A549 (cell line): ENCODE results near the gene HES4. TPM values are rescaled to one million over a fixed set of nuclear protein-coding genes. Genes with fewer than 3 reads are reported as not detected.

ENCODE experiments used
- ATAC-seq, 2 experiments: fragments of 200-7000 bp in 1 of 2; fragments of >200 bp in 1 of 2; cut with Nextera tagmentation in 1 of 2; cut with Tn5 transposase in 1 of 2; 3 replicates each; pipeline versions ENCODE4 v1.8.0 to v1.9.1; 2018 to 2020; ENCODE audit warnings: mild to moderate bottlenecking in 1 of 2, moderate library complexity in 1 of 2
- CTCF ChIA-PET: fragments of 300-600 bp; sonication (Branson Sonifier 250); formaldehyde crosslinking; extraction: SDS; loops from one replicate; lab custom pipeline; 2021; ENCODE audit warnings: antibody characterized with exemption, inconsistent platforms; lab: Yijun Ruan, JAX
- POLR2A ChIA-PET: fragments of 350-600 bp; formaldehyde crosslinking; extraction: SDS; loops from one replicate; lab custom pipeline; 2021; ENCODE audit warnings: antibody characterized with exemption, inconsistent platforms; lab: Yijun Ruan, JAX
- DNase-seq, 2 experiments: peaks; one replicate each; pipeline versions ENCODE4 v3.0.0 to v3.0.0-alpha.2; 2011 to 2016; ENCODE audit warnings: low read depth in 1 of 2, low spot score in 1 of 2
- FAIRE-seq: peaks from 2 replicates; lab custom pipeline; 2011; peaks lifted over from hg19 to GRCh38; lab: Jason Lieb, UNC
- H3K27ac ChIP-seq, 2 experiments: fragments of >200 bp; sonication (Bioruptor Twin); formaldehyde crosslinking; 3 replicates each; pipeline ENCODE4 v1.5.1; 2016 to 2017
- H3K4me1 ChIP-seq: fragments of >200 bp; sonication (Bioruptor Twin); formaldehyde crosslinking; 3 replicates; pipeline ENCODE4 v1.6.1; 2016
- H3K4me2 ChIP-seq: fragments of >200 bp; sonication (Bioruptor Twin); formaldehyde crosslinking; 3 replicates; pipeline ENCODE4 v1.6.1; 2016
- H3K4me3 ChIP-seq: fragments of >200 bp; sonication (Bioruptor Twin); formaldehyde crosslinking; 3 replicates; pipeline ENCODE4 v1.5.1; 2016
- H3K9me3 ChIP-seq: fragments of >200 bp; sonication (Bioruptor Twin); formaldehyde crosslinking; 3 replicates; pipeline ENCODE4 v1.6.1; 2016
- CBX8 ChIP-seq: fragments of 200-600 bp; sonication (generic); IDR thresholded peaks from 2 replicates; pipeline ENCODE4 v1.6.1; 2016
- CHD2 ChIP-seq: fragments of 150-350 bp; IDR thresholded peaks from 2 replicates; pipeline ENCODE4 v1.6.1; 2014; ENCODE audit warnings: low read length; ENCODE audit not compliant: partially characterized antibody
- CHD4 ChIP-seq: fragments of 200-600 bp; sonication (generic); IDR thresholded peaks from 2 replicates; pipeline ENCODE4 v1.6.1; 2016; ENCODE audit warnings: antibody characterized with exemption, mild to moderate bottlenecking, borderline replicate concordance
- EHF ChIP-seq: fragments of 250-450 bp; sonication (Bioruptor Pico); IDR thresholded peaks from 2 replicates; pipeline ENCODE4 v1.5.0; 2020; ENCODE audit warnings: mild to moderate bottlenecking
- EP300 ChIP-seq, 2 experiments: fragments of >200 bp; sonication (Bioruptor Twin); formaldehyde crosslinking; IDR thresholded peaks; 2 replicates in 1 of 2; 3 replicates in 1 of 2; pipeline ENCODE4 v1.6.1; 2016 to 2017
- NFE2L2 ChIP-seq: fragments of 150-350 bp; conservative IDR thresholded peaks from 2 replicates; pipeline ENCODE4 v1.6.1; 2014; ENCODE audit warnings: low read length
- NPAS2 ChIP-seq: fragments of 250-450 bp; sonication (Bioruptor Pico); IDR thresholded peaks from 2 replicates; pipeline ENCODE4 v1.8.0; 2022; ENCODE audit warnings: mild to moderate bottlenecking, moderate library complexity, borderline replicate concordance
- NR3C1 ChIP-seq: fragments of >200 bp; sonication (Bioruptor Twin); formaldehyde crosslinking; IDR thresholded peaks from 3 replicates; pipeline ENCODE4 v1.6.1; 2017
- PHF8 ChIP-seq: fragments of 200-600 bp; sonication (generic); IDR thresholded peaks from 2 replicates; pipeline ENCODE4 v1.6.1; 2016; ENCODE audit warnings: low read depth, mild to moderate bottlenecking, antibody characterized with exemption, moderate library complexity, borderline replicate concordance
- POLR2A ChIP-seq: IDR thresholded peaks from 2 replicates; pipeline ENCODE4 v1.6.1; 2012; ENCODE audit warnings: mild to moderate bottlenecking, low read length
- POLR2AphosphoS2 ChIP-seq: conservative IDR thresholded peaks from 2 replicates; pipeline ENCODE4 v1.6.1; 2012; ENCODE audit warnings: low read length, improper control_type of control experiment, inconsistent platforms
- RAD21 ChIP-seq, 2 experiments: fragments of >200 bp in 1 of 2; sonication (Bioruptor Twin) in 1 of 2; formaldehyde crosslinking in 1 of 2; IDR thresholded peaks in 1 of 2; conservative IDR thresholded peaks in 1 of 2; 2 replicates in 1 of 2; 3 replicates in 1 of 2; pipeline ENCODE4 v1.6.1; 2012 to 2018; ENCODE audit warnings: inconsistent platforms in 1 of 2
- RARB ChIP-seq: fragments of 250-450 bp; sonication (Bioruptor Pico); IDR thresholded peaks from 2 replicates; pipeline ENCODE4 v1.8.0; 2021; ENCODE audit warnings: mild to moderate bottlenecking, moderate library complexity
- RFX5 ChIP-seq: fragments of 450-650 bp; IDR thresholded peaks from 2 replicates; pipeline ENCODE4 v1.7.1; 2014; ENCODE audit warnings: antibody characterized with exemption, mild to moderate bottlenecking, moderate library complexity
- RNF2 ChIP-seq: fragments of 200-600 bp; sonication (generic); IDR thresholded peaks from 2 replicates; pipeline ENCODE4 v1.6.1; 2016; ENCODE audit warnings: low read depth, mild to moderate bottlenecking, antibody characterized with exemption, moderate library complexity, borderline replicate concordance
- SMC3 ChIP-seq: fragments of >200 bp; sonication (Bioruptor Twin); formaldehyde crosslinking; IDR thresholded peaks from 3 replicates; pipeline ENCODE4 v1.6.1; 2018; ENCODE audit warnings: inconsistent platforms
- TP53 ChIP-seq: fragments of 250-450 bp; sonication (Bioruptor Pico); IDR thresholded peaks from 2 replicates; pipeline ENCODE4 v1.5.0; 2021; ENCODE audit warnings: mild to moderate bottlenecking, moderate library complexity
- ZC3H11A ChIP-seq: fragments of 450-650 bp; IDR thresholded peaks from 2 replicates; pipeline ENCODE4 v1.6.1; 2014; ENCODE audit warnings: antibody characterized with exemption, mild to moderate bottlenecking
- ZSCAN20 ChIP-seq: fragments of 250-450 bp; sonication (Bioruptor Pico); IDR thresholded peaks from 2 replicates; pipeline ENCODE4 v1.8.0; 2022; ENCODE audit warnings: mild to moderate bottlenecking, moderate library complexity
- WGBS: methylation state at CpG from one replicate; pipeline ENCODE4 v1.1.6; 2017; ENCODE audit errors: missing lambda C conversion rate; 5-methylcytosine and 5-hydroxymethylcytosine counted together
- polyA plus RNA-seq, 4 experiments: library from polyadenylated mRNA; depleted of rRNA in 3 of 4; stranded (reverse); fragments of >200 nt; fragmentation: RNase III in 1 of 4; extraction: RNeasy Plus Mini Kit Qiagen cat#74134 plus additional on column Dnase treatment in 1 of 4; gene quantifications; 2 replicates in 3 of 4; 3 replicates in 1 of 4; pipeline ENCODE4 v1.2.3, GENCODE V29; 2011 to 2017
- TF ChIP-seq, protein P1 (sequence below): fragments of >200 bp; sonication (Bioruptor Twin); formaldehyde crosslinking; IDR thresholded peaks from 3 replicates; pipeline ENCODE4 v1.5.1; 2016
- TF ChIP-seq, protein P2 (sequence below): fragments of 250-450 bp; sonication (Bioruptor Pico); IDR thresholded peaks from 2 replicates; pipeline ENCODE4 v1.5.0; 2021; ENCODE audit warnings: mild to moderate bottlenecking, moderate library complexity, borderline replicate concordance
- TF ChIP-seq, protein P3 (sequence below): IDR thresholded peaks from 2 replicates; pipeline ENCODE4 v1.6.1; 2012; ENCODE audit warnings: low read depth, borderline replicate concordance

The HES4 gene
- polyA plus RNA-seq, 2 of the 4 experiments (the other 2 are of a cell fraction): 5.9 to 8.4 TPM

DNA sequence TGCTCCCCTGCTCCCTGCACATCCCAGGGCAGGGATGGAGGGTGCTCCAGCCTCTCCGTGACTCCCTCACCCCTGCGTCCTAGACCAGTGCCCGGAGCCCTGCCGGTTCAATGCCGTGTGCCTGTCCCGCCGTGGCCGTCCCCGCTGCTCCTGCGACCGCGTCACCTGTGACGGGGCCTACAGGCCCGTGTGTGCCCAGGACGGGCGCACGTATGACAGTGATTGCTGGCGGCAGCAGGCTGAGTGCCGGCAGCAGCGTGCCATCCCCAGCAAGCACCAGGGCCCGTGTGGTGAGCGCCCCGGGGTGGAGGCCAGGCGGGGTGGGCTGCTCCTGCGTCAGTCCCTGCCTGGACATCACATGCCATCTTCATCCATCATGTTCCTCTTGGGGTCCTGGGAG lies 42.0 kb upstream of the HES4 start:
- no peak for ATAC-seq
- 98% methylated on average over 12 of the region's 25 CpGs for WGBS
- POLR2A ChIA-PET: no interaction called here
- Histone ChIP-seq H3K4me3 (no peak overlapping the region), H3K27ac (no peak overlapping the region), H3K9me3 (no peaks in the 10 kb centered on the region), H3K4me1 (peaks cover 9% of the 10 kb centered on the region), H3K4me2 (no peak overlapping the region)
- CTCF ChIA-PET: interaction anchor here (1.4 to 4.7 kb wide), 4 partner anchors 21 to 40 kb away, joined by 3 to 32 read pairs (median 16); partner anchors contain the start of gene ISG15
- no peak for TF ChIP-seq RNF2
- TF ChIP-seq RAD21 (conservative IDR thresholded peaks at IDR 0.05 in 1 of 2, IDR thresholded peaks at IDR 0.05 in 1 of 2): no peak
- no peak for TF ChIP-seq EP300 (IDR thresholded peaks at IDR 0.05)
- TF ChIP-seq POLR2A: no peak
- no peak for TF ChIP-seq ZSCAN20 (CRISPR knock-in tag)
- no peak for TF ChIP-seq NR3C1
- TF ChIP-seq, protein P1, sequence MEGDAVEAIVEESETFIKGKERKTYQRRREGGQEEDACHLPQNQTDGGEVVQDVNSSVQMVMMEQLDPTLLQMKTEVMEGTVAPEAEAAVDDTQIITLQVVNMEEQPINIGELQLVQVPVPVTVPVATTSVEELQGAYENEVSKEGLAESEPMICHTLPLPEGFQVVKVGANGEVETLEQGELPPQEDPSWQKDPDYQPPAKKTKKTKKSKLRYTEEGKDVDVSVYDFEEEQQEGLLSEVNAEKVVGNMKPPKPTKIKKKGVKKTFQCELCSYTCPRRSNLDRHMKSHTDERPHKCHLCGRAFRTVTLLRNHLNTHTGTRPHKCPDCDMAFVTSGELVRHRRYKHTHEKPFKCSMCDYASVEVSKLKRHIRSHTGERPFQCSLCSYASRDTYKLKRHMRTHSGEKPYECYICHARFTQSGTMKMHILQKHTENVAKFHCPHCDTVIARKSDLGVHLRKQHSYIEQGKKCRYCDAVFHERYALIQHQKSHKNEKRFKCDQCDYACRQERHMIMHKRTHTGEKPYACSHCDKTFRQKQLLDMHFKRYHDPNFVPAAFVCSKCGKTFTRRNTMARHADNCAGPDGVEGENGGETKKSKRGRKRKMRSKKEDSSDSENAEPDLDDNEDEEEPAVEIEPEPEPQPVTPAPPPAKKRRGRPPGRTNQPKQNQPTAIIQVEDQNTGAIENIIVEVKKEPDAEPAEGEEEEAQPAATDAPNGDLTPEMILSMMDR: no peak
- TF ChIP-seq SMC3: no peak
- no peak for TF ChIP-seq CBX8
- no peak for TF ChIP-seq RFX5
- DNase-seq: no peak
- no peak for FAIRE-seq

DNA sequence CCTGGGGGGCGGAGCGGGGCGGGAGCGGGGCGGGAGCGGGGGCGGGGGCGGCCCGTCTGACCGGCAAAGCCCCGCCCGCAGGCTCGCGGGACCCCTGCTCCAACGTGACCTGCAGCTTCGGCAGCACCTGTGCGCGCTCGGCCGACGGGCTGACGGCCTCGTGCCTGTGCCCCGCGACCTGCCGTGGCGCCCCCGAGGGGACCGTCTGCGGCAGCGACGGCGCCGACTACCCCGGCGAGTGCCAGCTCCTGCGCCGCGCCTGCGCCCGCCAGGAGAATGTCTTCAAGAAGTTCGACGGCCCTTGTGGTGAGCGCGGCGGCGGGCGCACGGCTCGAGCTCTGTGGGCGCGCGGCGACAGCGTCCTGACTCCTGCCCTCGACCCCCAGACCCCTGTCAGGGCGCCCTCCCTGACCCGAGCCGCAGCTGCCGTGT lies 41.2 kb upstream of the HES4 start:
- no peak for ATAC-seq

DNA sequence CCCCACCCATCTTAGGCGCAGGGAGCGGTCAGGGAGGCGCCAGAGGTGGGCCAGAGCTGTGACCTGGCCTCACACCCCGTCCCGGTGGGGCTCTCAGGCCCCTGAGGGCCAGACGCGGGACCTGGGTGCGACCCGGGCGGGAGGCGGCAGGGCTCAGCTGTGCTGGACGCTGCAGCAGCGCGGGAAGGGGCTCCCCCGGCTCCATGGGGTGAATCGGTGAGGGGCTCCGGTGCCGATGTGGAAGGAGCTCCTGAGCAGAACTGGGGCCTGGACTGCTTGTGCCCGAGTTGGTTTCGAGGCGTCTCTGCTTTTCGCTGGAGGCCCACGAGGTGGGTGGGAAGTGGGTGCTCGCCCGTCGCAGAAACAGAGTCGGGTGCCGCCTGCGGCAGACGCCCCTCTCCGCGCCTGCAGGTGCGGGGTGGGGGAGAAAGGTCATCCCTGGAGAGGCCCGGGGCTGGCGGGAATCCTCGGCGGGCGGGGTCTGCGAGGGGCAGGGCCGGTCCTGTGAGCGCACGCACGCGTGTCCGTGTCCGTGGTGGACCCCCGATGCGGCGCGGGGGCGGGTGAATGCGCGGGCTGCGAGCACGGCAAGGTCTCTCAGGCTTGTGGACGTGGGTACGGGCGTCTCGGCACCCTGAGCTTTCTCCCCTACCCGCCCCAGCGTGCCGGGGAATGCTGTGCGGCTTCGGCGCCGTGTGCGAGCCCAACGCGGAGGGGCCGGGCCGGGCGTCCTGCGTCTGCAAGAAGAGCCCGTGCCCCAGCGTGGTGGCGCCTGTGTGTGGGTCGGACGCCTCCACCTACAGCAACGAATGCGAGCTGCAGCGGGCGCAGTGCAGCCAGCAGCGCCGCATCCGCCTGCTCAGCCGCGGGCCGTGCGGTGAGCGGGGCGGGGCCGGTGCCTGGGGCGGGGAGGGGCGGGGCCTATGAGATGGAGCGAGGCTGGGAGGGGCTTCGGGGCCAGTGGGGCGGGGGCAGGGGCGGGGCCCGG lies 40.4 kb upstream of the HES4 start:
- WGBS: 83% methylated on average over 39 of the region's 99 CpGs
- Histone ChIP-seq H3K4me2 (peak overlapping the region; percentile 51), H3K4me1 (peaks cover 9% of the 10 kb centered on the region), H3K9me3 (no peaks in the 10 kb centered on the region), H3K27ac (peak overlapping the region in 1 of 2 experiments; percentile 74; a peak in 4 of 6 replicates), H3K4me3 (no peak overlapping the region)
- POLR2A ChIA-PET: no interaction called here
- ATAC-seq (peak; percentile 58 to 79), FAIRE-seq (no peak), DNase-seq (peak in 1 of 2 experiments; percentile 74)
- CTCF ChIA-PET: interaction anchor here (0.6 to 4.7 kb wide), 10 partner anchors 15 to 98 kb away, joined by 3 to 32 read pairs (median 6); partner anchors contain the start of gene ISG15
- TF ChIP-seq TP53 (CRISPR knock-in tag) (no peak), EHF (CRISPR knock-in tag) (no peak), RNF2 (no peak), NPAS2 (no peak), RAD21 (conservative IDR thresholded peaks at IDR 0.05 in 1 of 2, IDR thresholded peaks at IDR 0.05 in 1 of 2) (no peak), RARB (CRISPR knock-in tag) (no peak), PHF8 (no peak), POLR2AphosphoS2 (no peak)
- TF ChIP-seq, protein P2, sequence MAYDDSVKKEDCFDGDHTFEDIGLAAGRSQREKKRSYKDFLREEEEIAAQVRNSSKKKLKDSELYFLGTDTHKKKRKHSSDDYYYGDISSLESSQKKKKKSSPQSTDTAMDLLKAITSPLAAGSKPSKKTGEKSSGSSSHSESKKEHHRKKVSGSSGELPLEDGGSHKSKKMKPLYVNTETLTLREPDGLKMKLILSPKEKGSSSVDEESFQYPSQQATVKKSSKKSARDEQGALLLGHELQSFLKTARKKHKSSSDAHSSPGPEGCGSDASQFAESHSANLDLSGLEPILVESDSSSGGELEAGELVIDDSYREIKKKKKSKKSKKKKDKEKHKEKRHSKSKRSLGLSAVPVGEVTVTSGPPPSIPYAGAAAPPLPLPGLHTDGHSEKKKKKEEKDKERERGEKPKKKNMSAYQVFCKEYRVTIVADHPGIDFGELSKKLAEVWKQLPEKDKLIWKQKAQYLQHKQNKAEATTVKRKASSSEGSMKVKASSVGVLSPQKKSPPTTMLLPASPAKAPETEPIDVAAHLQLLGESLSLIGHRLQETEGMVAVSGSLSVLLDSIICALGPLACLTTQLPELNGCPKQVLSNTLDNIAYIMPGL: no peak
- TF ChIP-seq, protein P3, sequence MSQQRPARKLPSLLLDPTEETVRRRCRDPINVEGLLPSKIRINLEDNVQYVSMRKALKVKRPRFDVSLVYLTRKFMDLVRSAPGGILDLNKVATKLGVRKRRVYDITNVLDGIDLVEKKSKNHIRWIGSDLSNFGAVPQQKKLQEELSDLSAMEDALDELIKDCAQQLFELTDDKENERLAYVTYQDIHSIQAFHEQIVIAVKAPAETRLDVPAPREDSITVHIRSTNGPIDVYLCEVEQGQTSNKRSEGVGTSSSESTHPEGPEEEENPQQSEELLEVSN: no peak

More for the DNA sequence above, 41.2 kb upstream of the HES4 start:
- no peak overlapping the region for H3K4me2 ChIP-seq
- H3K9me3 ChIP-seq: no peaks in the 10 kb centered on the region
- no peak overlapping the region for H3K4me3 ChIP-seq
- POLR2A ChIA-PET: no interaction called here
- CTCF ChIA-PET: interaction anchor here (0.6 to 4.7 kb wide), 9 partner anchors 16 to 99 kb away, joined by 3 to 32 read pairs (median 6); partner anchors contain the start of gene ISG15
- TF ChIP-seq CHD2: no peak
- TF ChIP-seq NFE2L2: no peak
- TF ChIP-seq EP300 (IDR thresholded peaks at IDR 0.05): no peak
- TF ChIP-seq ZC3H11A: no peak
- TF ChIP-seq CHD4: no peak
- no peak for TF ChIP-seq PHF8
- TF ChIP-seq CBX8: no peak
- TF ChIP-seq, protein P1: no peak
- TF ChIP-seq, all 56 proteins: peak for 0
- DNase-seq (no peak), FAIRE-seq (no peak)
- peaks cover 9% of the 10 kb centered on the region for H3K4me1 ChIP-seq
- H3K27ac ChIP-seq: no peak overlapping the region
- WGBS: 97% methylated on average over 24 of the region's 60 CpGs
